T-cell (primary cell): ENCODE measurements around the gene EPHA10. TPM values are rescaled to one million over a fixed set of nuclear protein-coding genes. Genes with fewer than 3 reads are reported as not detected.

Source experiments
- ATAC-seq, 4 experiments: fragments of 200-7000 bp in 3 of 4; fragments of 150-1000 bp in 1 of 4; cut with Tn5 transposase; replicated peaks in 1 of 4; 1 replicate in 3 of 4; 2 replicates in 1 of 4; pipeline ENCODE4 v1.10.0; 2021; ENCODE audit warnings: moderate library complexity in 3 of 4, mild to moderate bottlenecking in 2 of 4, moderate number of reproducible peaks in 1 of 4
- CTCF ChIA-PET, 2 donors: fragments of 300-600 bp; sonication (Branson Sonifier 250); formaldehyde crosslinking; loops; one replicate each; lab custom pipeline; 2022; ENCODE audit warnings: antibody characterized with exemption in 2 of 2; lab: Charles Lee
- POLR2A ChIA-PET, 2 donors: fragments of 300-600 bp; sonication (Branson Sonifier 250); formaldehyde crosslinking; loops; one replicate each; lab custom pipeline; 2022; ENCODE audit warnings: antibody characterized with exemption in 2 of 2; lab: Charles Lee
- DNase-seq, 35 experiments: peaks; one replicate each; pipeline versions ENCODE4 v3.0.0 to v3.0.0-alpha.2; 2013 to 2023
- H3K27ac ChIP-seq: one replicate; pipeline ENCODE4 v1.5.1; 2013; ENCODE audit warnings: low read length
- H3K27me3 ChIP-seq, 2 experiments: replicated peaks in 1 of 2; 1 replicate in 1 of 2; 2 replicates in 1 of 2; pipeline versions ENCODE4 v1.6.1 to v1.7.0; 2013; ENCODE audit warnings: low read length in 1 of 2, mixed read lengths in 1 of 2; ENCODE audit not compliant: control insufficient read depth in 2 of 2, insufficient read depth in 2 of 2; ENCODE audit errors: extremely low read depth in 1 of 2
- H3K36me3 ChIP-seq, 2 donors: 1 replicate in 1 of 2; 2 replicates in 1 of 2; pipeline versions ENCODE4 v1.6.1 to v1.7.0; 2013; ENCODE audit warnings: low read length in 1 of 2; ENCODE audit not compliant: control insufficient read depth in 2 of 2, insufficient read depth in 1 of 2; ENCODE audit errors: extremely low read depth in 1 of 2
- H3K4me1 ChIP-seq, 2 experiments: 1 replicate in 1 of 2; 2 replicates in 1 of 2; pipeline versions ENCODE4 v1.6.1 to v1.7.0; 2013; ENCODE audit warnings: low read length in 2 of 2, mixed read lengths in 1 of 2; ENCODE audit not compliant: insufficient read depth in 2 of 2, control insufficient read depth in 1 of 2; ENCODE audit errors: extremely low read depth in 1 of 2
- H3K4me3 ChIP-seq, 2 donors: 1 replicate in 1 of 2; 2 replicates in 1 of 2; pipeline versions ENCODE4 v1.5.1 to v1.7.0; 2013; ENCODE audit warnings: mild to moderate bottlenecking in 2 of 2, low read length in 1 of 2, moderate library complexity in 1 of 2; ENCODE audit not compliant: control insufficient read depth in 1 of 2; ENCODE audit errors: extremely low read depth in 1 of 2
- H3K9me3 ChIP-seq: 2 replicates; pipeline ENCODE4 v1.7.0; 2013
- H3K27ac Mint-ChIP-seq, 2 donors: one replicate each; pipeline ENCODE4 v1.8.0; 2020 to 2021; ENCODE audit warnings: mild to moderate bottlenecking in 2 of 2, mixed read lengths in 2 of 2
- H3K27me3 Mint-ChIP-seq, 2 donors: one replicate each; pipeline ENCODE4 v1.8.0; 2021 to 2022; ENCODE audit warnings: mixed read lengths in 2 of 2
- H3K36me3 Mint-ChIP-seq: one replicate; pipeline ENCODE4 v1.8.0; 2021; ENCODE audit warnings: mixed read lengths
- H3K4me1 Mint-ChIP-seq, 3 donors: one replicate each; pipeline ENCODE4 v1.8.0; 2020 to 2022; ENCODE audit warnings: mixed read lengths in 3 of 3, mild to moderate bottlenecking in 1 of 3
- H3K4me3 Mint-ChIP-seq, 3 donors: one replicate each; pipeline ENCODE4 v1.8.0; 2020 to 2022; ENCODE audit warnings: mild to moderate bottlenecking in 3 of 3, mixed read lengths in 3 of 3, moderate library complexity in 3 of 3
- H3K9me3 Mint-ChIP-seq, 3 donors: one replicate each; pipeline ENCODE4 v1.8.0; 2020 to 2022; ENCODE audit warnings: mixed read lengths in 3 of 3
- WGBS: methylation state at CpG from one replicate; pipeline ENCODE4 v1.1.5; 2013; ENCODE audit warnings: missing lambda C conversion rate; ENCODE audit not compliant: insufficient coverage; 5-methylcytosine and 5-hydroxymethylcytosine counted together
- total RNA-seq, 35 experiments: library from RNA in 6 of 35; stranded (reverse) in 6 of 35; fragments of 120-200 nt in 1 of 35; gene quantifications; one replicate each; pipeline versions ENCODE4 v1.2.1 to v1.2.4 and lab custom pipeline; 2013 to 2026

EPHA10 gene
- total RNA-seq, 5 donors from 2014 or later (not counting 1 experiment from before 2014, with no cell fraction given): 0.35 to 1.4 (median 0.72) TPM; not detected in 2

- no peaks in the 10 kb centered on the region for H3K36me3 ChIP-seq
- ChIA-PET POLR2A (no interaction called here), CTCF (no interaction called here)
- Mint-ChIP-seq H3K27me3 (peaks cover 52 to 69% of the 10 kb centered on the region in 2 donors), H3K4me1 (peaks cover 16 to 20% (median 18%) of the 10 kb centered on the region in 3 donors), H3K4me3 (no peak overlapping the region), H3K36me3 (no peaks in the 10 kb centered on the region), H3K27ac (no peak overlapping the region), H3K9me3 (peaks cover 0 to 4% (median 0%) of the 10 kb centered on the region in 3 donors)
- no peak overlapping the region for H3K27ac ChIP-seq
- H3K4me1 ChIP-seq: peaks cover 0 to 19% of the 10 kb centered on the region in 2 experiments
- peaks cover 28 to 64% of the 10 kb centered on the region in 2 experiments for H3K27me3 ChIP-seq
- DNase-seq (no peak), ATAC-seq (no peak)
- 30% methylated on average over 24 of the region's 25 CpGs for WGBS
- H3K9me3 ChIP-seq: no peaks in the 10 kb centered on the region
- peak overlapping the region in 1 of 2 donors; percentile 23 for H3K4me3 ChIP-seq
Measured at GRCh38 chr1:37763791-37764413, 1.0 kb downstream of the EPHA10 start.

- H3K36me3 ChIP-seq: no peaks in the 10 kb centered on the region
- Mint-ChIP-seq H3K4me3 (no peak overlapping the region), H3K36me3 (no peaks in the 10 kb centered on the region), H3K9me3 (peaks cover 0 to 4% (median 0%) of the 10 kb centered on the region in 3 donors), H3K27me3 (peaks cover 41 to 56% of the 10 kb centered on the region in 2 donors), H3K27ac (peak overlapping the region in 1 of 2 donors; percentile 16), H3K4me1 (peaks cover 16 to 20% (median 18%) of the 10 kb centered on the region in 3 donors)
- H3K4me3 ChIP-seq: no peak overlapping the region
- ChIA-PET POLR2A (interaction anchor here in 1 of 2 donors (0.7 kb wide), 1 partner anchor 169 kb away, joined by 9 read pairs; no protein-coding TSS in a partner anchor), CTCF (no interaction called here)
- no peak overlapping the region for H3K27ac ChIP-seq
- ATAC-seq (no peak), DNase-seq (no peak)
- H3K27me3 ChIP-seq: peaks cover 24 to 58% of the 10 kb centered on the region in 2 experiments
- WGBS: 14% methylated on average over 1 of the region's 2 CpGs
- H3K4me1 ChIP-seq: peaks cover 0 to 19% of the 10 kb centered on the region in 2 experiments
- no peaks in the 10 kb centered on the region for H3K9me3 ChIP-seq
Measured at GRCh38 chr1:37762516-37762915, 2.4 kb downstream of the EPHA10 start.

GRCh38 chr1:37761416-37762095 lies 3.4 kb downstream of the EPHA10 start:
- POLR2A ChIA-PET: no interaction called here
- CTCF ChIA-PET: no interaction called here
- no peaks in the 10 kb centered on the region for H3K36me3 ChIP-seq
- peaks cover 18 to 53% of the 10 kb centered on the region in 2 experiments for H3K27me3 ChIP-seq
- Mint-ChIP-seq H3K4me3 (no peak overlapping the region), H3K9me3 (peaks cover 0 to 4% (median 0%) of the 10 kb centered on the region in 3 donors), H3K27me3 (peaks cover 39 to 49% of the 10 kb centered on the region in 2 donors), H3K36me3 (no peaks in the 10 kb centered on the region), H3K27ac (no peak overlapping the region), H3K4me1 (peaks cover 13 to 18% (median 18%) of the 10 kb centered on the region in 3 donors)
- no peak overlapping the region for H3K4me3 ChIP-seq
- H3K4me1 ChIP-seq: peaks cover 0 to 19% of the 10 kb centered on the region in 2 experiments
- 69% methylated on average over 67 of the region's 68 CpGs for WGBS
- H3K9me3 ChIP-seq: no peaks in the 10 kb centered on the region
- ATAC-seq (no peak), DNase-seq (no peak)
- H3K27ac ChIP-seq: no peak overlapping the region

- Mint-ChIP-seq H3K9me3 (peaks cover 0 to under 1% (median 0%) of the 10 kb centered on the region in 3 donors), H3K27ac (no peak overlapping the region), H3K4me3 (no peak overlapping the region), H3K4me1 (peaks cover under 1 to 2% (median 2%) of the 10 kb centered on the region in 3 donors), H3K36me3 (no peaks in the 10 kb centered on the region), H3K27me3 (peaks cover 30 to 46% of the 10 kb centered on the region in 2 donors)
- Histone ChIP-seq H3K4me3 (no peak overlapping the region), H3K4me1 (no peaks in the 10 kb centered on the region), H3K27ac (no peak overlapping the region), H3K9me3 (no peaks in the 10 kb centered on the region), H3K27me3 (peaks cover 24 to 49% of the 10 kb centered on the region in 2 experiments), H3K36me3 (no peaks in the 10 kb centered on the region)
- no peak for DNase-seq
- ATAC-seq: no peak
- POLR2A ChIA-PET: no interaction called here
- CTCF ChIA-PET: no interaction called here
- 60% methylated on average over 1 of the region's 2 CpGs for WGBS
Measured at GRCh38 chr1:37759451-37759850, 5.5 kb downstream of the EPHA10 start.

GRCh38 chr1:37755951-37756560 lies 8.9 kb downstream of the EPHA10 start:
- no peaks in the 10 kb centered on the region for H3K36me3 Mint-ChIP-seq
- no peak for DNase-seq
- no peaks in the 10 kb centered on the region for H3K9me3 Mint-ChIP-seq
- Histone ChIP-seq H3K4me1 (peaks cover 0 to 8% of the 10 kb centered on the region in 2 experiments), H3K9me3 (no peaks in the 10 kb centered on the region), H3K36me3 (no peaks in the 10 kb centered on the region), H3K4me3 (no peak overlapping the region), H3K27ac (no peak overlapping the region), H3K27me3 (peaks cover 26 to 53% of the 10 kb centered on the region in 2 experiments)
- no peak overlapping the region for H3K4me3 Mint-ChIP-seq
- CTCF ChIA-PET: no interaction called here
- no peak overlapping the region for H3K27ac Mint-ChIP-seq
- peaks cover 30 to 43% of the 10 kb centered on the region in 2 donors for H3K27me3 Mint-ChIP-seq
- POLR2A ChIA-PET: no interaction called here
- H3K4me1 Mint-ChIP-seq: peaks cover 7 to 14% (median 10%) of the 10 kb centered on the region in 3 donors
- no peak for ATAC-seq
- 75% methylated on average over 2 of the region's 4 CpGs for WGBS

GRCh38 chr1:37755290-37755689 lies 9.6 kb downstream of the EPHA10 start:
- no peak overlapping the region for H3K4me3 Mint-ChIP-seq
- Histone ChIP-seq H3K4me1 (peaks cover 0 to 8% of the 10 kb centered on the region in 2 experiments), H3K4me3 (no peak overlapping the region), H3K9me3 (no peaks in the 10 kb centered on the region), H3K36me3 (no peaks in the 10 kb centered on the region), H3K27ac (no peak overlapping the region), H3K27me3 (peaks cover 26 to 53% of the 10 kb centered on the region in 2 experiments)
- no peak overlapping the region for H3K27ac Mint-ChIP-seq
- DNase-seq: no peak
- H3K9me3 Mint-ChIP-seq: no peaks in the 10 kb centered on the region
- peaks cover 34 to 45% of the 10 kb centered on the region in 2 donors for H3K27me3 Mint-ChIP-seq
- ChIA-PET POLR2A (no interaction called here), CTCF (no interaction called here)
- H3K4me1 Mint-ChIP-seq: peaks cover 7 to 14% (median 10%) of the 10 kb centered on the region in 3 donors
- WGBS: no CpG with 5 or more reads among the region's 1 CpG
- no peak for ATAC-seq
- no peaks in the 10 kb centered on the region for H3K36me3 Mint-ChIP-seq
